HG02852 (cell line): ENCODE data around the gene DNAH6.

ENCODE experiments used
- ATAC-seq: cut with Tn5 transposase; IDR thresholded peaks from one replicate; pipeline ENCODE4 v1.9.1; 2021; ENCODE audit warnings: mild to moderate bottlenecking, moderate library complexity; ENCODE audit not compliant: unreplicated experiment

DNAH6 gene

DNA sequence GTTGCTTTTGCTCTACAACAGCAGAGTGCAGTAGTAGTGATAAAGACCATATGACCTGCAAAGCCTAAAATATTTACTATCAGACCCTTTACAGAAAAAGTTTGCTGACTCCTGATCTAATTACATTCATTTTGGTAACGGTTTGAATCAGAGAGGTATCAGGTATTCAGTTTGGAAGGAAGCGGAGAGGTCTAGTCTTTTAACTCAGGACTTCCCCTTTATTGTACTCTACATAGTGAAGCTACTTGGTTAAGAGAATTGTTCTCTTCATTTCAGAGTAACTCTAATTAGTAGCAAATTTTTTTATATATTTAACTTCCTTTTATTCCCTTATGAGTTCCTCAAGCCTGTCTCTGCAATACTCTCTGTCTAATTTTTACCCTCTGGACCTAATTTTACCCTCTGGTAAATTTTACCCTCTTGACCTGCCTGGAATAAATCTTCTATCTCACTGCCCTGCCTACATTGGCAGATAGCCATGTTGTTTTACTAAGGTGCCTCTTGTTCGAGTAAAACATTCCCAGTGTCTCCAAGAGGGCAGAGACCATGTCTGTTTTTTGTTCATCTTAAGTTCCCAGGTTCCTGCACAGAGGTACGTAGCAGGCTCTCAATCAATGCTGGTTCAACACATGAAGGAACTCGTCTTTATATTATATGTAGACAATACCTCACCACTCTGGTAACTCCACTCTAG is 170.6 kb downstream of the DNAH6 start:
- ATAC-seq, result no peak

DNA sequence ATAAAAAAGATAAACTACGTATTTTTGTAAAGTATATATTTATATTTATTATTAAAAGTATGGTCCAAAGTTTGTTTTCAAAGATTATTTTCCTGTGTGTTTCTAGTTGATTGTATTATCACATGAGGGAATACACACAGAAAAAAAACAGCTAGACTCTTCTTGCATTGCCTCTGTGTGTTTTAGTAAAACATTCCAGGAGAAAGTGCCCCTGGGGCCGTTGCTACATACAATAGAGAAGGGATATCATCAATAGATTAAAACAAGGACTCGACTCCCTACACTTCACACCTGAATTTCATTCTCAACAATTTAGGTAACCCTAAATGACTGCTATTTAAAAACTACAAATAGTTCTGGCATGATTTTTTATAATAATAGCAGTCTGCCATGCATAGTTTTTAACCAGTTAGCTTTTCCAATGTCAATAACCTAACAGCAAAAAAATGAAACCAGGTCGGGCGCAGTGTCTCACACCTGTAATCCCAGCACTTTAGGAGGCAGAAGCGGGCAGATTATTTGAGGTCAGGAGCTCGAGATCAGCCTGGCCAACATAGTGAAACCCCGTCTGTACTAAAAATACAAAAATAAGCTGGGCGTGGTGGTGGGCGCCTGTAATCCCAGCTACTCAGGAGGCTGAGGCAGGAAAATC is 171.3 kb downstream of the DNAH6 start:
- ATAC-seq, result no peak

DNA sequence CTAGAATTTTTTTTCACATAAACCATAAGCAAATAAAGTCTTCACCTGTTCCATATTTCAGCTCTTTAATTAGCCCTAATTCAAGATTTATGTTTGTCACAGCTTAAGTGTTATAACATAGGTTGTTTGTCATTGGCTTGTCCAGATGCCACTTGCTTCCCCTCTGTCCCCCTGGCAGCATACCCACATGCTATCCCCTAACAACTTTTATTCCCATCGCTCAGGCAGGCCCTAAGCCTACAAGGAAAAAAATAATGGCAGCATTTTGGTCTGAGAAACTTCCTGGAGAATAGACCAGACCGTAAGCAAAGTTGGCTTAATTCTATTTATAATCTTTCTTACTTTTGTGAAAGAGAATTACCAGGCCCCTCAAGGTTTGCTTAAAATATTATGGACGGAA is 173.9 kb downstream of the DNAH6 start:
- no peak for ATAC-seq

DNA sequence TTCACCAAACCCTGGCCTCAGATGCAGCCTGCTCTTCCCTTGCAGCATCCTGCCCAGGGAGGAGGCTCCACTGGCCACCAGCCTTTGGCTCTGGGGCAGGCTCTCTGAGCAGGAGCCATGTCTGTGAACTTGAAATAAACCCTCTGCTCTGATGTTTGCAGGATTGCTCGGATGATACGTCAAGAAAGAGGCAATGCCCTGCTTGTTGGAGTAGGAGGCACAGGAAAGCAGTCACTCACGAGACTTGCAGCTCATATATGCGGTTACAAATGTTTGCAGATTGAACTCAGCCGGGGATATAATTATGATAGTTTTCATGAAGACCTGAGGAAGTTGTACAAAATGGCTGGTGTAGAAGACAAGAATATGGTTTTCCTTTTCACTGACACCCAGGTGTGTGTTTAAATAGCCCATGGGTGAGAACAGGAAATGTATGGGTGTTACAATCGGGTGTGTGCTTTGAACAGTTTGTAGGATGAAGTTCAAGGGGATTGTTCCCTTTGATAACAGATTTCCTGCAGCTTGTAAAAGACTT is 177.9 kb downstream of the DNAH6 start:
- no peak for ATAC-seq

DNA sequence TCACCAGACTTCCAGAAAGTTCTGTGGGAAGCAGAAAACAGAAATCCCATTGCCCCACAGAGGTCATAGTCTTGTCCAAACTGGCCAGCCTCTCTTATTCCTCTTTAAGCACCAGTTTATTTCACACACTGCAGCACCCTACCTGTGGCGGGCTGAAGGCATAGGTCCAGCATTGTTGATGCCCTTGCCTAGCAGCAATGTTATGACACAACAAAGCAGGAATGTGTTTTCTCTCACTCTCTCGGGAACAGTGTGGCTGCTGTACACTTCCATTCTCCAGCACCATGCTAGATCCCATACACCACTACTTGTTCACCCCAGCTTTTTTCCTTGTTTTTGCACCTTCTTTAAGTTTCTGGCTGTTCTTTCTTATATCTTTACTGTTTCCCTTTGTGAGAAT is 181.6 kb downstream of the DNAH6 start:
- ATAC-seq, result no peak

DNA sequence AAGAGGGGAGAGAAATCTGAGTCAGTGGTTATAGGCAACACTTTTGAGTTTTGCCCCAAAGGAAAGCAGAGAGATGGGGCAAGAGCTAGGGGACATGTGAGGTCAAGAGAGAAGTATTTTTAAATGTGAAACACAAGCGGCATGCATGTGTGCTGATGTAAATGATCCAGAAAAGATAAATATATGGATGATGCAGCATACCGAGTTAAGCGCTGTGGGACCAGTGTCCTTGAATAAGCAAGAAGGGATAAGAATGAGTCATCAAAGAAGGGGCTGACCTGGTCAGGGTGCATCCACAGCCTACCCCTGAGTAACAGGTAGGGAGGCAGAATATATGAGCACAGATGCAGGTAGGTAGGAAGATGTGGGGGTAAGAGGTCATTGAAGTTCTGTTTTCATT is 183.7 kb downstream of the DNAH6 start:
- no peak for ATAC-seq

DNA sequence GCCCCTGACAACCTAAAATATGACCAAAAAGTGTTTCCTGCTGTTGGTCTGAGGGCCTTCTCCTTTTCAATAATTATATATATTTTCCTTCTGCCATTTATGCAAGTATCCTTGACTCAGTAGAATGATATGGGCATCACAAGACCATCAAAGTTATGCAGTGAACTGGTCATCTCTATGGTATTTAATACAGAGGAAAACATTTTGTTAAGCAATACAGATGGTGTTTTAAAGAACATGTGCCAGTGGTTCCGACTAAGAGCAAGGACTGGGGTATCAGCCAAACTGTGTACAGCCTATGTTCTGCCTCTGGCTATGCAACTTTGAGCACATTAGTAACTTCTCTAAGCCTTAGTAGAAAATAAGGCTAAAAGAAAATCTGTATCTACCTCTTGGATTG is 185.6 kb downstream of the DNAH6 start:
- no peak for ATAC-seq

DNA sequence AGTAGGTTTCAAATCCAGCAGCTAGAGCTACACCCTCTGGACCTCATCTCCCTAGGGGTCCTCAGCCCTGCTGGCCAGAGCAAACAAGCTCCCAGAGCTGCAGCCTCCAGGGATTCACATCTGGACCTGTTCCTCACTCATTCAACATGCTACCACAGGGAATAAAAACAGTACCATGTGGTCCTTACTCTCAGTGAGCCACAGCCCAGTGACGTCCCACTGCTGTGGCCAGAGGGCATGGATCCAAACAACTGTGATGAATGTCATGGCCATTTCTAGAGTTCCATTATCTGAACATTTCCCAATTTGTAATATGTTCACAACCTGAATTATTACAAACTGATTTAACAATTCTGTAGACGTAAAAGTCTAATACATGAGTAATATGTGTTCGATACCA is 186.6 kb downstream of the DNAH6 start:
- no peak for ATAC-seq

DNA sequence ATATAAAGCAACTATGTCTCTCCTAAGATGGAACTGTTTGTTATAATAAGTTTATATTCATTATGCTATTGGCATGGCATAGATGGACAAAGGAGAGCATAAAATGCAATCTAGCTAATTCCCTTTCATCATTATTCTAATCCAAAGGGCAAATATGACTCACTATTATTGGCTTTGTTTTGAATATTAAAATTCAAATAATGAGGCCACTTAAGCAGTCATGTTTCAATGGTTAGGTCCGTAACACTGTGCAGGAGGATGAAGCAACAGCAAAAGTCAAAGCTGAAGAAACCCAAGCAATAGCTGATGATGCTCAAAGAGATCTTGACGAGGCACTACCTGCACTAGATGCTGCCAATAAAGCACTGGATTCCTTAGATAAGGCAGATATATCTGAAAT is 187.5 kb downstream of the DNAH6 start:
- no peak for ATAC-seq

DNA sequence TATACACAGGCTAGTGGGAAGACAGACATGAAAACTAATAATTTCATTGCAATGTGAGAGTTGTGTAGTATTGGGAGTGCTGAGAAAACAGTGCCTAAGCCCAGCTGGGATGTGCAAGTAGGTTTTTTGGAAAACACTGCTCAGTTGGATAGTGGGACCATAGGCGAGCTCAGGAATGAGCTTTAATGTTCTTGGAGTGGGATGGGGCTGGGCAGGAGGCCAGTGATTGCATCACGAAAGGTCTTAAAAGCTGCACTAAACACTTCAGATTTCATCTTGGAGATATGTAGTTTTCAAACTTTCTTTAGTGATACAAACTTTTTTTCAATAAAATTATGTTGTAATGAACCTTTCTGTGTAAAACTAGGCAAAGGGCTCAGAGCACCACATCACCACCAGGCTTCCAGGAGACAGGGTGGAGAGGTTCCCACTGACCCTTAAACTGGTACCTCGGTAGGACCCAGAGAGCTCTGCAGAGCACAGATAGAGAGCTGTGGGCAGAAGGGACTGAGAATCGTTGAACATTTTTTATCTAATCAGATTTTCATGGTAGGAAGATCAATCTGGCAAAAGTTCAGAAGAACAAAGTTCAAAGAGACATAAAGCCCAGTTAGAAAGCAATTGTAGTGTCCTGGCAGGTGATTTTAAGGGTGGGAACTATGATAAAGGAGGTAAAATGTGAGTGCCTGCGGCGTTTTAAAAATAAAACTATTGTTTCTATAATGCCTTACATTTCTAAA is 188.4 kb downstream of the DNAH6 start:
- ATAC-seq, result no peak

DNA sequence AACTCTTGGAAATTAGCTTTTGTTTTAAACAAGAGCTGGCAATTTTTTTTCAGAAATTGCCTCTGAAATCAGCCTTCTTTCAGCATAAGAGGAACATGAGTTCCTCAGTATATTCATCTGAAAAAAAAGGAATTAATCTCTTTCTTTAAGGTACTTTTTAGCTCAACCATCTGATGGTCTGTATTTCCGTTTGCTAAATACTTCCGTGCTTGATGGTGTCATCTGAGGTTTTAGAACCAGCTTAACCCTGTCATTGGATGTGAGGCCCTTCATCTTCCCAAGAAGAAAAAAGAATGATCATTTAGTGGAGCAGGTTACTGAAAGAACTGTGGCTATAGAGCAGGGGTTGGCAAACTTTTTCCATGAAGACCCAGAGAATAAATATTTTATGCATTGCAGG is 189.6 kb downstream of the DNAH6 start:
- ATAC-seq, result no peak

DNA sequence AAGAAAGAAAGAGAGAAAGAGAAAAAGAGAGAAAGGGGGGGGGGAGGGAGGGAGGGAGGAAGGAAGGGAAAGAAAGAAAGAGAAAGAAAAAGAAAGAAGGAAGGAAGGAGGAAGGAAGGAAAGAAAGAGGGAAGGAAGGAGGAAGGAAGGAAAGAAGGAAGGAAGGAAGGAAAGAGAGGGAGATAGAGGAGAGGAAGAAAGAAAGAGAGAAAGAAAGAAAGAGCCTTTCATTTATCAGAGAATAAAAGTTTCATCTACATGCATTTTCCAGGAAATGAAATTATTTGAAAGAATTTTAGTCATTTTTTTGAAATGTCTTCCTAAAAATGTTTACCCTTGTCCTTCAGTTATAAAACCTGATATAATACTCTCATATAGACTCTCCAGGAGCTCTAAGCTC is 192.1 kb downstream of the DNAH6 start:
- no peak for ATAC-seq

DNA sequence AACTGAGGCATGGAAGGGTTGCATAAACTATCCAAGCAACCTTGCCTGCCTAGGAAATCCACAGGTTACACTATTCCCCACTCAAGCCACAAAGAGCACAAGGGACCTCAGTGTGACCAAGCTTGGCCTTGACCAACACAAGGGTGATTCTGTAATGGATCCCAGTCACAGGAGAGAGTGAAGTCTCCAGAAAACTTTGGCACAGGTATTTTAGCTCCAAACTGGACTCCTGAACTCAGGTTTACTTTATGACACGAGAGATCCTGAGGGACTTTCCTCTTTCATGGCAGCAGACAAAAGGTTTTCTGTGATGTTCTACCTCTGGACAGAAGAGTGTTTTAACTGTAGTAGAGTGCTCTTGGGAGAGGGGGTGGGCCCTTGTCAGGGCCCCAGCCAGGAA is 195.4 kb downstream of the DNAH6 start:
- no peak for ATAC-seq

DNA sequence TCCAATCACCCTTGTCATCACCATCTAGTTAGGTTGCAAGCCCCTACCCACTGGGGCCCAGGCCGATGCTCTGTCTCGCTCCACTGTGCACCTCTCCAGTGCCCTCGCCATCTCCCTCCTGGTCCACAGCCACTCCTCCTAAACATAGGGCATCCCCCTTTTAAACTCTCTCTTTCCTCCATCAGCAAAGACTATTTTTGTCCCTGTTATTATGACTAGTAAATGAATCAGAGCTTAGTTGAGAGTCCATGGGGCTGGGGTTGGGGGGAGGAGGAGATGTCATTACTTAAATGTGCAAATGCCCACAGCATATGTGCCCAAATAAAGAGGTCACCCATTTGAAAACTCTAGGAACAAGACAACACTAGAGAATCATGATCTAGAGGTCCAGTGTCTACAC is 197.1 kb downstream of the DNAH6 start:
- ATAC-seq, result no peak

DNA sequence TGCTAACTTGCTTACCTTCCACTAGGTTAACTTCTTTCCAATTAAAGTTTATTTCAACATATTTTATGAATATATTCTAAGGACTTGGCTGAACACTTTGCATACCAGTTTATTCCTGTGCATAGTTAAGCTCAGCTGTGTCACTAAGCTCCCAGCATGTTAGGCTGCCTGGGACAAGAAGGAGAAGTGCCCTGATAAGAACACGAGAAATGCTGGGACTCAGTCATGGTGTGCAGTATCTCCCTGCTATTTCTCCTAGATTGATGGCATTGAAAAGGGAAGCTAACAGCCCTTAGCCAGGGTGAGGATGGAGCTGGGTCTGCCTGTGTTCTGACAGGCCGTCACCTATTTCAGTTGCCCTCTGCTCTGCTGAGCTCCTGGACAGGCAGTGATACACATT is 200.3 kb downstream of the DNAH6 start:
- ATAC-seq, result no peak

DNA sequence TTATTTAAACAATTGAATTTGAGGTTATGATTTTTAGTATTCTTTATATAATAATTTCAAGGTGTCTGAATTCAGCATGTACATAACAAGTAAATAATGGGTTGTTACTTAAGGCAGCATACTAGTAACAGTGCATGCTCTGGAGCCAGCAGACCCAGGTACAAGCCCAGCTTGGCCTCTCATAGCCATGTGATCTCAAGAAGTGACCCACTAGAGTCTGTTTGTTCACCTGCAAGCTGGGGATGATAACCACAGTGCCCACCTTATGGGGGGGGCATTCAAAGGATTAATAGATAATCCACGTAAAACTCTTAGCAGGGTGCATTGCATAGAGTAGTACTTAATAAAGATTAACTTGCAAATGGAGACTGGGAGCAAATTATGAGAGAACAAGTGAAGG is 201.0 kb downstream of the DNAH6 start:
- ATAC-seq, result no peak

DNA sequence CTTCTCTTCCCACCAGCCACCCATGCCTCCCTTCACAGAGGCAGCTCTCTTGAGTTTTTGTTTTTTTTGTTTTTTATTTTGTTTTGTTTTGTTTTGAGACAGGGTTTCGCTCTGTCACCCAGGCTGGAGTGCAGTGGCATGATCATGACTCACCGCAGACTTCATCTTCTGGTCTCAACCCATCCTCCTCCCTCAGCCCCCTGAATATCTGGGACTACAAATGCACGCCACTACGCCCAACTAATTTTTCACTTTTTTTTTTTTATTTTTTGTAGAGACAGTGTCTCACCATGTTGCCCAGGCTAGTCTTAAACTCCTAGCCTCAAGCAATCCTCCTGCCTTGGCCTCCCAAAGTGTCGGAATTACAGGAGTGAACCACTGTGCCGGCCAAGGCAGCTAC is 203.1 kb downstream of the DNAH6 start:
- no peak for ATAC-seq

DNA sequence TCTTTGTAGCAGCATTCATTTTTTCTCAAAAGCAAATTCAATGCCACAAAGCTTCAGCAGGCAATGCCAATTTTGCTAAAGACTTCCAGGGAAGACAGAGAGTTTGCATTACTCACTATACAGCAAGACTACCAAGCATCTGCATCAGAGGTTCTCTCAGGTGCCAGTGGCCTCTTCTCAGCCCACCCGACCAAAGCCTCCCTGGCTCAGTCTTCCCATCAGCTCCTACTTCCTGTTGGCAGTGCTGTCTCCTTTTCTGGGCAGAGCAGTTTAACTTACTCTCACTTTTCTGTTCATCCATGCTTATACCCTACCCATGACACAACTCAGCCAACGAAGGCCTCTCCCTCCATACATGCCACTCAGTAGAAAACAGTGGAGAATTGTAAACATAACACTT is 207.5 kb downstream of the DNAH6 start:
- ATAC-seq, result no peak

DNA sequence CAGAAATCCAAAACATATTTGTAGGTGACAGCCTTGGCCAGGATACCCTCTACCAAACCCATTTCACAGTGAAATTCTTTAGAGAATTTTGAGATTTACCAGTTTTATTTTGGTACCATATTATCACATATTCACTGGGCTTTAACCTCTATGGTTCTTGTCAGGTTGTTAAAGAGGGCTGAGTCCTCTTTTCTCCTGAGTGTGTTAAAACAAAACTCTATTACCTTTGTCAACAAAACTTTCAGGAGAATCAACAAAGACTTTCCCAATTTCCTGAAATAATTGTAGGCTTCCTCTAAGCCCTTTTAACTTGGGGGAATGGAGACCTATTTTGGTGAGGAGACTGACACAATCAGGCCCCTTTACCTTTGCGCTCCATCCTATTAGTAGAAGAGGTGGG is 209.4 kb downstream of the DNAH6 start:
- ATAC-seq, result no peak

DNA sequence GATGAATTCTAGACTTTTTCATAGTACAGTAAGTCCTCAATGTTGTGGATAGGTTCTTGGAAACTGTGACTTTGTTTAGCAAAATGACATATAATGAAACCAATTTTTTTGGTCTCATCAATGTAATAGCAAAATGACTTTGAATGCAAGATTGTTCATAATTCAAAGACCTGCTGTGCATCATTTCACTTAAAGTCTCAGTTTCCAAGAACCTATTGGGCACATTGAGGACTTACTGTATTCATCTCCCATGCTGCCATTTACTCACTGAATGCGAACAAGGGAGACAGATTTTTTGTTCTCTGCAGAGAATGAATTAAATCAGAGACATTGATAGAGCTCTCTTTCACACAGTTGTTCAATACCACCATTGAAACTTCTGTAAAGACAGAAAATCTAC is 211.0 kb downstream of the DNAH6 start:
- no peak for ATAC-seq

DNA sequence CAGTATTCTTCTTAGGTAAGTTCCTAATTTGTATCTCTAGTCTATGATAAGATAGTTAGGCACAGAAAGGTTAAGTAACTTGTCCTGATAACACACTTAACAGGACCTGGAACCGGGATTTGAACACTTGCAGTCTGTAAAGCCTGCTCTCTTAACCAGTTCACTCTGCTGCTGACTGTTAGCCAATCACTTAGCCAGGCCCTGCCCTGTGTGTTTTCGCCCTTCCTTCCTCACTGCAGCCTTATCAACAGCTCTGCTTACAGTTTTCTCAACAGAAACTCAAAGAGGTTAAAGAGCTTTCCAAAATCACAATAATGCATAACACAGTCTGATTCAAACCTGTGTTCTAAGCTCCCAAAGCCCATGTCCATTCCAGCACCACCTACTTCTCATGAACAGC is 212.9 kb downstream of the DNAH6 start:
- no peak for ATAC-seq

DNA sequence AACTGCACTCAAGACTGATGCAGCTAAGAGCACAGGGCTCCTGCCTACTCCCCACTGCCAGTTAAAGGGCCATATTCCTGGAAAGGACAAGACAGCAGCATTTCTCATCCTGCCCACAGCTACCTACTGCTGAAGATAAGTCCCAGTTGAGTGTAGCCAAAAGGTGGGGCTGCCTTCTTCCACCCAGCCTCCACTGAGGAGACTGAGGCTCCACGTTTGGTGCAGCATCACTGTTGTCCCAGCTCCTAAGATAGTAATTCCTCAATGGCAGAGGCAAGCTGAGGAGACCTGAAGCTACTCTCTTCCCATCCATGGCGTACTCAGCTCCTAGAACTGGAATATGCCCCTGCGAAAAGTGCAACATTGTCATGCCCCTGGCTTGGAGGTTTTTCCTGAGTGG is 214.9 kb downstream of the DNAH6 start:
- no peak for ATAC-seq
